Umbilical cord (tissue), 2 donors: Measurements from ENCODE around the gene CUEDC1. TPM values are rescaled to one million over a fixed set of nuclear protein-coding genes. Genes with fewer than 3 reads are reported as not detected.
"Not testable (repeated sequence)": the region's sequence is repeated elsewhere in the genome, so short reads cannot be mapped to it uniquely, and the experiment has no call there.

Experiments
- DNase-seq: peaks from one replicate; pipeline ENCODE4 v3.0.0-alpha.2; 2015; ENCODE audit warnings: low spot score
- total RNA-seq: library from RNA; depleted of rRNA; stranded (reverse); fragments of >200 nt; gene quantifications from one replicate; pipeline ENCODE4 v1.2.3, GENCODE V29; 2014; ENCODE audit warnings: low replicate concordance; ENCODE audit not compliant: insufficient read depth

Gene CUEDC1
- total RNA-seq, 1 donor from 2014 or later, result 38.3 TPM

- DNase-seq, result peak; percentile 60
Measured at GRCh38 chr17:57861790-57862693, 93.2 kb downstream of the CUEDC1 start.

DNA sequence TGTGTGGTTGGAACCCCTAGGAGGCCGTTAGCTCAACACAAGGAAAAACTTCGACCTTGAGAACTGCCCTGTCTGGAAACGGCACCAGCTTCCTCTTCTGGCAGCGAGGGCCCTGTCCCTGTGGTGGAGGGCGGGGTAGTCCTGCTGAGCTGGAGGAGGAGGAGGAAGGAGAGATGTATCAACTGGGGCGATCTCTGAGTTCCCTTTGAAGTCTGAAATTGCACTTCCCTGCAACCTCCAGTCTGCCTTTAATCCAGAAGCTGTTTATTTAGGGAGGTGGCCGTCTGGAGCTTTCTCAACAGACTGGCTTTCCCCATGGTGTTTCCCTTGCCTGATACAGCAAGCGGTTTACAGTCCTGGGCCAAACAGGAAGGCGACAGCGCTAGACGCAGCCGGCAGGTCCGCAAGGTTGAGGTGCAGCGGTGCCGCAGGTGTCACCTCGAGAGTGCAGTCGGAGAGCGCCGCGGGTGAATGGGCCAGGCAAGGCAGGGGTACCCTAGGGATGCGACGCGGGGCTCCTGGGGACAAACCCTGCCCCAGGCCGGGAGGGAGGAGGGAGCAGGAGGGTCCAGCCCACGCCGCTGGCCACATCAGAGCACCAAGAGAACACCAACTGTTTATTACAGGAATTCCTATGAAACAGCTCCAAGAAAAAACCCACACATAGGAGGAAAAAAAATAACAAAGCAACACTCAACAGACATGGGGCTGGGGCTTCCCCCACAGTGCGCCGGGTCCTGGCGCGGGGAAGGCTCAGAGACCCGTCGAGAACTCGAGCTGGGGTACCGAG lies 94.0 kb downstream of the CUEDC1 start:
- peak; percentile 82 for DNase-seq

DNA sequence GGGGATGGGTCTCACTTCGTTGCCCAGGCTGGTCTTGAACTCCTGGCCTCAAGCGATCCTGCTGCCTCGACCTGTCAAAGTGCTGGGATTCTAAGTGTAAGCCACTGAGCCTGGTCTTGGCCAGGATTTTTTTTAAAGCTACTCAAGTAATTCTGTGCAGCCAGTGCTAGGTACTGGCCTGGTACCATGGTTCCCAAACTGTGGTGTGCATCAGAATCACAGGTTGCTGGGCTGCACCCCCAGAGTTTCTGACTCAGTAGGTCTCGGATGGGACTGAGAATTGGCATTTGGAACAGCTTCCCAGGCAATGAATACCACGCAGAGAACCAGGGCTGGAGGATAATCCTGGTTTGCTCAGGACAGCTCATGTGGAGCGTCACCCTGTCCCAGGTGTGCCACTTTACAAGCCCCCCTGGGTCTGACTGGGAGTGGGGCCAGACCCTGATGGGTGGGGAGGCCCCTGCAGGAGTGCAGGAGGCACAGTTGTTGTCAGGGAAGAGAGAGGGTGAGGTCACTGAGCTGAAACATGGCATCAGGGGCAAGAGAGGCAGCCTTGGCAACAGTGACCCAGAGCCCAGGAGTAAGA lies 94.7 kb downstream of the CUEDC1 start:
- DNase-seq, result no peak

GRCh38 chr17:57859601-57860413 lies 95.4 kb downstream of the CUEDC1 start:
- DNase-seq, result no peak

GRCh38 chr17:57858838-57859237 lies 96.4 kb downstream of the CUEDC1 start:
- DNase-seq, result no peak

GRCh38 chr17:57856792-57857620 lies 98.2 kb downstream of the CUEDC1 start:
- no peak for DNase-seq

DNA sequence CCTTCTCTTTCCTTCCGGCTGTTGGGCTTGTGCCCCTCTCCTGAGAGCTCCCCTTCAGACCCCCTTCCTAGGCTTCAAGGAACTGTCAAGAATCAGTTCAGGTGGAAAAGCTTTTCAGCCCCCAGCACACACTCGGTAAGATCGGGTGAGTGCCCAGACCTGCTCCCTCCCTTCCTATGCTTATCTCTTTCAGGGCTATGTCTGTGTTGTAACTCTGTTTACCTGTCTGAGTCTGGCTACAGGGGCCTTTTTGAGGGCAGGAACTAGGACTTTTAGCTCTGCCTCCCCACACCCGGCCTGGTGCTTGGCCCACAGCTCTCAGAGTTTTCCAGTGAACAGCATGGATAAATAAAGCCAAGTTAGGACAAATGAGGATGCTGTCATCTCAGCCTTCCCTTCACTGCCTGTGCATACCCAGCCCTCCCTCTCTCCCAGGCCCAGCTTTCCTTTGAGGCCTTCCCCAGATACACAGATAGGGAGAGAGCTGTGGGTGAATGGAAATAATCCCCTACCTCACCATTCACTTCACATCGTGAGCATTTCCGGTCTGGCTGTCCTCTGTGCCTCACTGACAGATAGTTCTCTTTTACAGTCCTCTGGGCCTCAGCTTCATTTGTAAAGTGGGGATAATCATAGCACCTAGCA lies 99.7 kb downstream of the CUEDC1 start:
- DNase-seq, result no peak

DNA sequence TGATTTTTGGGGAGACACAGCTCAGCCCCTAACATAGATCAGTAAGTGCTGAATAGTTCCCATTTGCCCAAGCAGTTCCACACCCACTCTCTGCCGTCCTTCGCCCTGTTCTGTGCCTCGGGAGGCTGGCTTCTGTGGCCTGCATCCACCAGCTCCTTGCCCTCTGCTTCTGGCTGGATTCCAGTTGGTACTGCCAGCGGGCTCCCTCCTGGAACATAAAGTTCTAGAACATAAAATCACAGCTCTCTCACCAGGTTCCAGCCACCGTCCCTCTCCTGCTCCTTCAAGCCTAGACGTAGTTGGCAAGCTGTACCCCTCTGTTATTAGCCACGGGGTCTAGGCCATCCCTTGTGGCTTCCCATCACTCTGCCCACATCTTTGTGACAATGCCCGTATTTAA lies 101.5 kb downstream of the CUEDC1 start:
- DNase-seq, result no peak

- no peak for DNase-seq
Measured at GRCh38 chr17:57852955-57853328, 102.3 kb downstream of the CUEDC1 start.

GRCh38 chr17:57852092-57852954 lies 102.9 kb downstream of the CUEDC1 start:
- DNase-seq, result no peak

DNA sequence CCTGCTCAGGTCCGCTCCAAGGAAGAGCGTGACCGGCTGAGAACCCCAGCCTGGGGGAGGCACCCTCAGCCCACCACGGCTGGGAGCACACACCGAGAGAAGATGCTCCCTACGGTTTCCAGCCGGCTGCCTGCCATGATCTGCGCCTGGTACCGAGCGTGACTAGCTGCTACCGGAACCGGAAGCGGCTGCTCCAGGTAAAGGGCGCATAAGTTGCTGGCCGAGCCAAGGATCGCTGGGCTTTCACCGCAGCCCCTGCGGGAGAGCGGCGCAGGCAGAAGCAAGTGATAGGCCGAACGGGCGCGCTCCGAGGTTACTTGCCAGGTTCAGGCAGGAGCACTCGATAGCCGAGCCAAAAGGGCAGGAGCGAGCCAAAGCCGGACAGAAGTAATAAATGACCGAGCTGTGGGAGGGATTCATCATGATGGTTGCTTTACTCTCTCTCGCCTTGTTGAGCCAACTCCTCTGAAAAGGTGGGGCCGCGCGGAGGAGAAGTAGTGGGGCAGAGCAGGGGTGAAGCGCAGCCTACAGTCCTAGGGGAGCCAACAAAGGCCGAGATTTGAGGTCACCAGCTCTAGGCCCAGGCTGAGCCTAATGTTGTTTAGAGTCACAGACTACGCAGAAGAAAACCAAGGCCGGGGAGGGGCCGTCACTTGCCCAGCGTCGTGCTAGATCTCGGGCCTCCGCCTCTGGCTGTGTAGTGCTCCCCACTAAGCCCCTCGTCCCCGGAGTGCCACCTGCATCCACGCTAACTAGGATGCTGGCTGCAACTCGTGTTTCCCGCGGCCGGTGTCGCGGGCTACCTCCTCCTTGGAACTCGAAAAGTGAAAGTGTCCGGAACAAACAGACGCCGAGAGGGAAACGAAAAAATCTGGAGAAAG lies 105.1 kb downstream of the CUEDC1 start, which contains the start of gene MRPS23:
Gene MRPS23 (minus strand): TSS at position 171 of the 881 bp plus-strand sequence. CDS start 34 bp downstream, at position 137.
- DNase-seq, result peak; percentile 99

DNA sequence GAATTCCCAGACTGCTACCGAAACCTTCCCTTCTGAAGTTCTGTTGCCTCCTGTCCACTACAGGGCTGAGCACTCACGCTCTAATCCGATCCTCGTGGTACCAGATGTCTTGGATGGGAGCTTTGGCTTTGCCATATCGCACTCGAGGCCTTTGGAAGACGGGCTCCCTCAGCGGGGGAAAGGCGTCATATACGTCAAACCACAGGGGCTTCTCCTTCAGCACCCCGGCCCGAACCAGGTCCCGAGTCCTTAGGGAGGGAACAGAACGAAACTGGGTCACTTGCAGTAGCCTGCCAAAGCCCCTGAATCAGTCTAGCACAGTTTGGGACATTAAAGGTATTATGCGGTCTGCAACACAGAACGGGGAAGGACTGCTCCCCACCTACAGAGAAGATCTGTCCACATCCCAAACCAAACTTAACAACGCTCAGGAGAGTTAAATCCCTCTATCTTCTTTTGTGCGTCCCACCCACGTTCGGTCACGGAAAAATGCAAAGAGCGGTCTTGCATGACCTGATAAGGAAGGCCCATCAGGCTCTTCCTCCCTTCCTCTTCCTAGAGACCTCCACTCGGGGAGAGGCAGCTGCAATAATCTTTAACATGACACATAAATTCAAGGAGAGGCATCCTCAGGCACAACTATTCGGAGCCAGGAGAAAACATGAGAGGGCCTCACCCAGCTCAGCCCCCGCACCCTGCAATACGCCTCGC lies 105.9 kb downstream of the CUEDC1 start:
- no peak for DNase-seq

GRCh38 chr17:57846056-57846945 lies 108.9 kb downstream of the CUEDC1 start:
- DNase-seq, result not testable (repeated sequence)

GRCh38 chr17:57842280-57842679 lies 112.9 kb downstream of the CUEDC1 start:
- no peak for DNase-seq

DNA sequence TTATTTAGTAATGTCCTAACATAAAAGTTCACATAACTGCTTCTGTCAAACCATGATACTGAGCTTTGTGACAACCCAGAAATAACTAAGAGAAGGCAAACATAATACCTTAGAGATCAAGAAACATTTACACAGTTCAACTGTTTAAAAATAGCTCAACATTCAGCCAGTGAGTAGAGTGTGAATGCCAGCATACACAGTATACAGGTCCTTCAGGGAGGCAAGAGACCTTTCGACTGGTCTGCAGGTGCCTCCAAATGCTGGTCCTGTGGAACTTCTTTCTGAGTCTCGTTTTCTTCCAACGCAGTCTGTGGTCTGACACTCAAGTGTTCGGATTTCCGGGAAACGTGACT lies 115.7 kb downstream of the CUEDC1 start:
- DNase-seq, result no peak

DNA sequence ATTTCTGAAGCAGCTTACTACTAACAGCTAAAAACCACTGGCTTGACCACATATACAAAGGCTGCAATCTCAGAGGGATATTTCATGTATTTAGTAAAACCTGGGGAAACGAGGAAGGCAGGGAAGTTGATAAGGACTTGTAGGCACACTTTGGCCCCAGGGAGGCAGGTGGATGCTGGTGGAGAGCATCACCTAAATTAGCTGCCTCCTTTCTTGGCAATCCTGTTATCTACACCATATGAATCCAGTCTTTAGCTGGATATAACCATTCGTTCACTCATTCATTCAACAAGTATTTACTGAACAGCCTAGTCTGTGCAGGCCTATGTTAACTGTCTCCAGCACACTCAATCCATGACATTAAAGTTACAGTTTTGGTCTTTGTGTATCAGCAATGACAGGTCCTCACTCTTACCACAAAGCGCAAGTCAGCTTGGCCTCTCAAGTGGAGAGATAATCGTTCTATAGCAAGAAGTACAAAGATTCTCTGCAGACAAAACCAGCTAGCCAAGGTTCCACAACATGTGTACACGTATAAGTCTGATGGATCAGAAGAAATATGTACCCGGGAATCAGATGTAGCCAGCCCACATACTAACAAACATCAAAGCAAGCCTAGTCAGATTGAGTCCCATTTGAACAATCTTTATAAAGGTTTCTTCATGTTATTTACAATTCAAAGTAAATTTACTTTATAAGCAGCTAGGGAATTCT lies 116.2 kb downstream of the CUEDC1 start:
- no peak for DNase-seq
